Measurements from ENCODE around the gene TEX2. TPM values are rescaled to one million over a fixed set of nuclear protein-coding genes. Genes with fewer than 3 reads are reported as not detected.
"Not testable (repeated sequence)": the region's sequence is repeated elsewhere in the genome, so short reads cannot be mapped to it uniquely, and the experiment has no call there.

The TEX2 gene
- total RNA-seq, 4 donors from 2014 or later, result 29.9 to 59.2 (median 39.9) TPM

GRCh38 chr17:64242633-64243032 is 20.4 kb downstream of the TEX2 start:
- DNase-seq (ENCODE audit: low spot score in 2 of 2), result no peak
- no peak overlapping the region for H3K4me3 ChIP-seq (ENCODE audit: low read depth, poor library complexity, severe bottlenecking)
- intact Hi-C loops (cut with DNase I; ENCODE audit: low total_unique reads), result no loop called here
- TF ChIP-seq POLR2A (IDR thresholded peaks at IDR 0.05) (no peak), CTCF (IDR thresholded peaks at IDR 0.05) (no peak)
- WGBS, 2 donors, result 92 to 95% methylated on average over 7 of the region's 7 CpGs

DNA sequence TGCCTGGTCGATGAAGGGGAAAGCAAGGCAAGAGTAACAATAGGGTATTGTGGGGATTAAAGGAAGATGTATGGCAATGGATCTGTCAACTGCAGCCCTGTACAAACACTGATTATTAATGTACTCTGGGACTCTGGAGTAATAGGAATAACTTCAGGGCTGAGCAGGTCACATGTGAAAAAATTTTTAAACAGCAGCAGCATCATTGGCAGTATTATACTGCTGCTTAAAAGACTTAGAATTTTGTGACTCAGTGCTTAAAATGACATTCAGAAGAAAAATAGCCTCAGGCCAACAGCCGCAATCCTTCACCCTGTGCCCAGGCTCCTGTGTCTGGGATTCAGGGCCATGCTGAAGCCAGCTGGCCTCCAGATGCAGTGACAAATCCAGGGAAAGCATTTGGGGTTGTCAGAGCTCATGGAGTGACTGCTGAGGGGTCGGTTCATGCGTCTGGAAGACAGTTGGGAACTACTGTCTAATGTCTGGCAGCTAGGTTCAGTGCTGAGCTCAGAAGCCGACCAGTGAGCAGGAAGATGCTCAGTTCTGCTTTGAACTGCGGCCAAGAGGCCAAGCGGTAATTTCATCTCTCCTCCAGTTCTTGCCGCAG is 22.2 kb downstream of the TEX2 start:
- 27% methylated on average over 8 of the region's 8 CpGs for WGBS, 2 donors
- intact Hi-C loops (cut with DNase I; ENCODE audit: low total_unique reads), result no loop called here
- DNase-seq (ENCODE audit: low spot score in 2 of 2), result peak; percentile 56 to 89

DNA sequence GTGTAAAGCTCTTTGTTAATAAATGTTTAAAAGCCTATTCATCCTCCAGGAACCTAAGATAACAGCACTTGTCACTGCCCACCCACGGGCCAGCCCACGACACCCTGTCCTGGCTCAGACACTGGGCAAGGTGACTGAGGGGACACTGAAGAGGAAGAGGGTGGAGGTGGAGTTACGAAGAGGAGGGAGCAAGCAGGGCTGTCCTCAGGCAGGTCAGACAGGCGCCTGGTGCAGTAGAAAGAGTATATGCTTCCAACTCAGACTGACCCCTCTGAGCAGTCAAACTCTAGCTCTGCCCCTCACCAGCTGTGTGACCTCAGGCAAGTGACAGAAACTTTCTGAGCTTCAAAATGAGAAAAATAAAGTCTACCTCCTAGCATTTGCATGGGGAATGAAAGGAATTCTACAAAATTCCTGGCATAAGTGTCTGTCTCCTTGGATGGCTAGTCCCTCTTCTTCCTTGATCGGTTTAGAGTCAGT is 22.8 kb downstream of the TEX2 start:
- DNase-seq (ENCODE audit: low spot score in 2 of 2), result no peak
- no peak overlapping the region for H3K4me3 ChIP-seq (ENCODE audit: low read depth, poor library complexity, severe bottlenecking)
- intact Hi-C loops (cut with DNase I; ENCODE audit: low total_unique reads), result no loop called here
- 46 to 58% methylated on average over 5 of the region's 5 CpGs for WGBS, 2 donors
- TF ChIP-seq CTCF (IDR thresholded peaks at IDR 0.05) (no peak), POLR2A (IDR thresholded peaks at IDR 0.05) (no peak)

More for the DNA sequence above, 22.2 kb downstream of the TEX2 start:
- no peak for TF ChIP-seq CTCF (IDR thresholded peaks at IDR 0.05)
- no peak for TF ChIP-seq POLR2A (IDR thresholded peaks at IDR 0.05)
- no peak overlapping the region for H3K4me3 ChIP-seq (ENCODE audit: low read depth, poor library complexity, severe bottlenecking)

DNA sequence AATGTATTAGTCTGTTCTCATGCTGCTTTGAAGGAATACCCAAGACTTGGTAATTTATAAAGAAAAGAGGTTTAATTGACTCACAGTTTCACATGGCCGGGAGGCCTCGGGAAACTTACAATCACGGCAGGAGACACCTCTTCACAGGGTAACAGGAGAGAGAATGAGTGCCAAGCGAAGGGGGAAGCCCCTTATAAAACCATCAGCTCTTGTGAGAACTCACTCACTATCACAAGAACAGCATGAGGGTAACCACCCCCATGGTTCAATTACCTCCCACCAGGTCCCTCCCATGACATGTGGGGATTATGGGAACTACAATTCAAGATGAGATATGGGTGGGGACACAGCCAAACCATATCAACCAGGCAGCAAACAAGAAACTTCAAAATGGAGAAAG is 24.6 kb downstream of the TEX2 start:
- DNase-seq (ENCODE audit: low spot score in 2 of 2); intact Hi-C loops (cut with DNase I; ENCODE audit: low total_unique reads); H3K4me3 ChIP-seq (ENCODE audit: low read depth, poor library complexity, severe bottlenecking): not testable (repeated sequence)
- WGBS, 2 donors, result 81 to 94% methylated on average over 4 of the region's 4 CpGs

DNA sequence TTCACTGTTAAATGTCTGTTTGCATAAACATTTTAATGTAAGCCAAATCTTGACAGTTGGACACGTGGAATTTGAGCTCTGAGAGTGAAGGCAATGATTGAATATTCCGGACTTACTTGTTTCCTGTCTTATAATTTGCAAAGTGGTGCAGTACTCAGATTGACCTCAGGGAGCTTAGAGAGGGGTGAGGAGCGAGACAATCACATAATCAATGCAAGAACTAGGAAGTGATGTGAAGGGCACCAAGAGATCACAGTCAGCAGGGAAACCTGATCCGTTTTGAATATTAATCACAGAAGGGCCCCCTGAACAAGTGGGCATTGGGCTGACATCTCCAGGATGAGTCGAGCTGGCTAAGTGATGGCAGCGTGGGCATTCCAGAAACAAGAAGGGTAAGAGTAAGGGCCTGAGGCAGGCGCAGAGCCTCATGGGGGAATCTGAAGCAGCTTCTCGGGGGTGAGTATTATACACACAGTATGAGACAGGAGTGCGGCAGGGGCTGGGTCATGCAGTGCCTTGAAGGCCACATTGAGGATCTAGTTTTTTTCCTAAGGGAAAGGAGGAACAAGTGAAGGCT is 26.1 kb downstream of the TEX2 start:
- DNase-seq (ENCODE audit: low spot score in 2 of 2), result no peak
- no peak overlapping the region for H3K4me3 ChIP-seq (ENCODE audit: low read depth, poor library complexity, severe bottlenecking)
- no peak for TF ChIP-seq POLR2A (IDR thresholded peaks at IDR 0.05)
- no peak for TF ChIP-seq CTCF (IDR thresholded peaks at IDR 0.05)
- intact Hi-C loops (cut with DNase I; ENCODE audit: low total_unique reads), result no loop called here
- 73 to 79% methylated on average over 9 of the region's 9 CpGs for WGBS, 2 donors

DNA sequence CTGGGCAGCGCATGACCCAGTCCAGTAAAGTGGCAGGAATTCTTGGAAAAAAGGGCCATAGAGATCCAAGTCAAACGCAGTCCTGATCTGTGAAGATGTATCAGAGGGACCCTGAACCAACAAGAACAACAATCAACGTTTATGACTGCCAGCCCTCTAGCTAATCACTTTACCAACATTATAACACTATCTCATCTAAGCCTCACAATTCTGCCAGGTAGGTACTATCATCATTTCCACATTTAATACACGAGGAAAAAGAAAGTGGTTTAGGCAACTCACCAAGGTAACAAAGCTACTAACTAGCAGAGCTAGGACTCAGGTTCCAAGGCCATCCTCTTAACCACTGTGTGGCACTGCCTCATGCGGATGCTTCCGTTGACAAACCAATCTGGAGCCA is 28.1 kb downstream of the TEX2 start:
- 89 to 91% methylated on average over 6 of the region's 6 CpGs for WGBS, 2 donors
- no peak overlapping the region for H3K4me3 ChIP-seq (ENCODE audit: low read depth, poor library complexity, severe bottlenecking)
- no peak for TF ChIP-seq CTCF (IDR thresholded peaks at IDR 0.05)
- intact Hi-C loops (cut with DNase I; ENCODE audit: low total_unique reads), result no loop called here
- DNase-seq (ENCODE audit: low spot score in 2 of 2), result no peak
